ENCODE data around the gene TOB2. TPM values are rescaled to one million over a fixed set of nuclear protein-coding genes. Genes with fewer than 3 reads are reported as not detected.

TOB2 gene
- polyA plus RNA-seq, 3 donors = 54.5 to 60.6 (median 56.1) TPM

DNA sequence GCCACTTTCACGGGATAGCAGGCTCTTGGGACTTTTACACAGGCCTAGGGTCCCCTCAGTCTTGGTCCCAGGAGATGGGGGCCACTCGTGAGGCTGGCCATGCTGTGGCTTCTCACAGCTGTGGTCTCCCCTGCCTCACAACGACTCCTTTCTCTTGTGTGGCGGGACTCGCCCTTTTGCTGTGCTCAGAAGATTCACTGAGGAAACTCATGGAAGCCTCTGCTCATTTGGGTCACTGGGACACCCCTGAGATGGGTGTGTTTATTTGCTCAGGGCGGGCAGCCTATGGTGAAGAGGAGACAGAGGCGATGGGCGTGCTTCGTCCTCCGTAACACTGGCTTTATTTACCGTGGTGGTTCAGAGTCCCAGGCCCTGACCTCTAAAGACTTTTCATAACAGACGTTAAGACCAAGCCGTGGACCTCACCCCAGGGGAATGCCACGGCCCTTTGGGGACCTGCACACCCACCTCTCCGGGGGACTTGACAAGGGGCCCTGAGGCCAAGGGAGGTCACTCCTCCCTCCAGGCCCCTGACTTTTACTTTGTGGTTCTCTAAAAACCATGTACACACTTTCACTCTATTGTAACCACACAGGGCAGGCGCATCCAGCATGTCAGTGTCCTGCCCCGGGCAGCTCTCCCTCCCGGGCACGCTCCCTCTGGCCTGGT, 49.3 kb downstream of the TOB2 start:
- DNase-seq = no peak

DNA sequence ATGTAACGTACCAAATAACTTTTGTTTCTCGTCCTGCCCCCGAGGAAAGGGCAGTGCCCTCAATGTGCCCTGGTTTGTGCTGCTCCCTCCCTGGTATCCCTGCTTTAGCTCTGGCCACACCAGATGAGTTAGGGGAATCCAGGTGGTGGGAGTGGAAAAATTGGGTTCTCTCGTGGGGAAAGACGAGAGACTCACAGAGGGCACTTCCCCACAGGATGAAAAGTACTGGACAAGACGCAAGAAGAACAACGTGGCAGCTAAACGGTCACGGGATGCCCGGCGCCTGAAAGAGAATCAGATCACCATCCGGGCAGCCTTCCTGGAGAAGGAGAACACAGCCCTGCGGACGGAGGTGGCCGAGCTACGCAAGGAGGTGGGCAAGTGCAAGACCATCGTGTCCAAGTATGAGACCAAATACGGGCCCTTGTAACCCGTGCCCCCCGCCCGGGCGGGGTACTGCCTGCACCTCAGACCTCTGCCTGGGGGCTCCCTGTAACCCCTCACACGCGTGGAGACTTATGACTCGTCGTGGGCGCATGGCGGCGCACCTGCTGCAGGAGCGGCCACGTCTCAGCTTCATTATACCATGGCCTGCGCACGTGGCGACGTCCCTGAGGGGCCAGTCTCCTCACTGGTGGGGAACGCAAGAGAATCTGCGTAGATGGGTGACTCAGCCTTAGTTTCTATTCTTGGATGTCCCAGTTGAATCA, 50.9 kb downstream of the TOB2 start:
- DNase-seq = no peak

DNA sequence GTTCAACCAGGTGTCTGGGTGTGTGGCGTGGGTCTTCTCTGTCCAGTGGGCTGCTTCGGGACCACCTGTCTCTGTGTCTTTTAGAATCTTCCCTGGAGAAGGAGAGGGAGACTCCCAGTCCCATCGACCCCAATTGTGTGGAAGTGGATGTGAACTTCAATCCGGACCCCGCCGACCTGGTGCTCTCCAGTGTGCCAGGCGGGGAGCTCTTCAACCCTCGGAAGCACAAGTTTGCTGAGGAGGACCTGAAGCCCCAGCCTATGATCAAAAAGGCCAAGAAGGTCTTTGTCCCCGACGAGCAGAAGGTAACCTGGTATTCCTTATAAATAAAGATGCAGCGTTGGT, 52.6 kb downstream of the TOB2 start:
- DNase-seq = no peak

DNA sequence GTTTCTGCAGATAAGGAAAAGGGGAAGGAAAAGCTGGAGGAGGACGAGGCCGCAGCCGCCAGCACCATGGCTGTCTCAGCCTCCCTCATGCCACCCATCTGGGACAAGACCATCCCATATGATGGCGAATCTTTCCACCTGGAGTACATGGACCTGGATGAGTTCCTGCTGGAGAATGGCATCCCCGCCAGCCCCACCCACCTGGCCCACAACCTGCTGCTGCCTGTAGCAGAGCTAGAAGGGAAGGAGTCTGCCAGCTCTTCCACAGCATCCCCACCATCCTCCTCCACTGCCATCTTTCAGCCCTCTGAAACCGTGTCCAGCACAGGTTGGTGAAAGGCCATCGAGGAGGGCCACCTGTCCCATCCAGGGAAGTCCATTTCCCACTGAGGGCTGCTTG, 59.3 kb downstream of the TOB2 start:
- no peak for DNase-seq

DNA sequence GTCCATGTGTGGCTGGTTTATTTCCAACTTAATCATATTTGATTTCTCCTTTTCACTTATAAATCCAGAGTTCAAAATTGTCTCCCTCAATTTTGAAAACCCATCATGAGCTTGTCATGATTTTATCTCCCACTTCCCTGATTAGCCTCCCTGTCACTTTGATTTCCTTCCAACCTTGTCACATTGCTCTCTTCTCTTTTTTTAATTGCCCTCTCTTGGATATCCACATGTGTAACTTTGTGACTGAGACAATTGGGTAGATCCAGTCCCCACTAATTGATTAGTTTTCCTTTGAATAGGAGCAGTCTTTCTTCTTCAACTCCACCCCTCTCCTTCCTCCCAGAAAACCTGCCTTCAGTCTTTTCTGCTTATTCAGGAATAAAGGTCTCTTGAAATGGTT, 62.5 kb downstream of the TOB2 start:
- no peak for DNase-seq

Other genes starting within 250 kb of the TOB2 start
- 10 to 100 TPM; 27.6 to 28.9 (median 28.6) TPM for gene L3MBTL2, start 241.5 kb downstream of the TOB2 start, polyA plus RNA-seq (ENCODE audit: insufficient read length in 3 of 3)
- 1 to 10 TPM; 4.3 to 5.2 (median 4.9) TPM for gene CHADL, start 205.9 kb downstream of the TOB2 start, polyA plus RNA-seq (ENCODE audit: insufficient read length in 3 of 3)
- gene RANGAP1, start 160.6 kb downstream of the TOB2 start, polyA plus RNA-seq (ENCODE audit: insufficient read length in 3 of 3) = 10 to 100 TPM; 59.1 to 62.9 (median 61.2) TPM
- 100 to 1,000 TPM in 1 of 3 donors, 10 to 100 TPM in 2; 93.3 to 102 (median 96.9) TPM for gene ZC3H7B, start 145.3 kb downstream of the TOB2 start, polyA plus RNA-seq (ENCODE audit: insufficient read length in 3 of 3)
- 10 to 100 TPM; 14.4 to 18.5 (median 17.8) TPM for gene TEF, start 64.9 kb downstream of the TOB2 start, polyA plus RNA-seq (ENCODE audit: insufficient read length in 3 of 3)
- 10 to 100 TPM; 50.2 to 59.2 (median 54.1) TPM for gene PHF5A, start 21.9 kb upstream of the TOB2 start, polyA plus RNA-seq (ENCODE audit: insufficient read length in 3 of 3)
- gene ACO2, start 22.3 kb upstream of the TOB2 start, polyA plus RNA-seq (ENCODE audit: insufficient read length in 3 of 3) = 100 to 1,000 TPM; 145 to 165 (median 150) TPM
- gene POLR3H, start 97.7 kb upstream of the TOB2 start, polyA plus RNA-seq (ENCODE audit: insufficient read length in 3 of 3) = 10 to 100 TPM; 34.0 to 38.1 (median 34.5) TPM
- gene CSDC2, start 114.2 kb upstream of the TOB2 start, polyA plus RNA-seq (ENCODE audit: insufficient read length in 3 of 3) = 1 to 10 TPM; 7.1 to 8.8 (median 8.3) TPM
- gene PMM1, start 143.0 kb upstream of the TOB2 start, polyA plus RNA-seq (ENCODE audit: insufficient read length in 3 of 3) = 10 to 100 TPM; 51.8 to 64.6 (median 59.9) TPM
- 10 to 100 TPM; 25.0 to 34.8 (median 33.4) TPM for gene DESI1, start 174.2 kb upstream of the TOB2 start, polyA plus RNA-seq (ENCODE audit: insufficient read length in 3 of 3)
- 100 to 1,000 TPM; 329 to 379 (median 361) TPM for gene XRCC6, start 174.5 kb upstream of the TOB2 start, polyA plus RNA-seq (ENCODE audit: insufficient read length in 3 of 3)
- 100 to 1,000 TPM; 122 to 169 (median 148) TPM for gene SNU13, start 242.1 kb upstream of the TOB2 start, polyA plus RNA-seq (ENCODE audit: insufficient read length in 3 of 3)